GM13976 (cell line): ENCODE measurements around the gene FOXF1.

Experiments used
- DNase-seq: peaks from one replicate; pipeline ENCODE4 v3.0.0; 2012; ENCODE audit warnings: low spot score
- CTCF ChIP-seq: IDR thresholded peaks from 2 replicates; pipeline ENCODE4 v1.5.1; 2012; ENCODE audit warnings: borderline replicate concordance, mild to moderate bottlenecking; ENCODE audit not compliant: insufficient read depth; ENCODE audit errors: extremely low read depth, missing control alignments, control extremely low read depth
- in situ Hi-C: fragments of 300-500 bp; cut with MboI; formaldehyde crosslinking; loops from one replicate; pipeline ENCODE4 v1.12.0; 2022; ENCODE audit warnings: low sequenced_read_pairs, mixed read lengths, inconsistent platforms; ENCODE audit not compliant: unreplicated experiment

Gene FOXF1

GRCh38 chr16:86528061-86528929 lies 18.0 kb downstream of the FOXF1 start:
- TF ChIP-seq CTCF, result no peak
- no peak for DNase-seq
- in situ Hi-C loops, result no loop called here

- TF ChIP-seq CTCF, result no peak
- in situ Hi-C loops, result no loop called here
- no peak for DNase-seq
Measured at GRCh38 chr16:86529160-86529559, 18.8 kb downstream of the FOXF1 start.

DNA sequence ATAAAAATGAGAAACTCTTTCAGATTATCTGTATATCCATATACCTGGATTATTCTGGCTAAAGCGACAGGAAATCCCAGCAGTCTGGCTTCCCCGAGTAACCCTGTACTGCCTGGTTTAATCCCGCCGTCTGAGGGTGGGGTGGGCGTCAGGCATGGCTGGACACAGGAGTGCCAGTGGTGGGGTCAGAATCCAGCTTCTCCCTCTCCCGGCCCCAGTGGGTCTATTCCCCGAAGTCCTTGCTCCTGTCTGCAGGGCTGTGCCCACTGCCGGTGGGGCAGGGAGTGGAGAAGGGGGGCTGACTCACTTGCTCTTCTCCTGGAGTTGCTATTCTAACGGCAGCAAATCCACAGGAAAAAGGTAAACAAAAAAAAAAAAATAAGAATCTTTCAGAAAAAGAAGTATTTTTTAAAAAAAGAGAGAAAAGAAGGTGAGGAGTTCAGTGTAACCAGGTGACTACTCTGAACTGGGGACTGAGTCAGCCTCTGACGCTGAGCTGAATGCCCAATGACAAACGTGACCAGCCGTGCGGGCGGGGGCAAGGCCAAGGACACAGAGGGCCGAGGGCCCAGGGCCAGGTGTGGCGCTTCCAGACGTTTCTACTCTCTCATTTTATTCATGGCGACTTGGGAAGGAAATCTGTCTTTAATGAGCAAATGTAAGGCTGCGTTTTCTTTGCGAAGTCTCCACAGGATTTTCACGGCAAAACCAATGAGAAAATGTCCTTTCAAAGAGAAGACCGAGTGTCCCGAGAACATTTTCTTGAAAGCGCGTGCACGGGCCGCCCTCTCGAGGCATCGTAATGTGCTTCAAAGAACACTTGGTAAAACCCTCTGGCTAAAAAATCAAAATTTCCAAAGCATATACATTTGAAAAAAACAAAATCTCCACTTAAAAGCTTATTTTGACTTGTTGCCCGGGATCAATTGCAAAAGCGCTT lies 20.2 kb downstream of the FOXF1 start:
- TF ChIP-seq CTCF, result no peak
- in situ Hi-C loops, result no loop called here
- no peak for DNase-seq

GRCh38 chr16:86531191-86531545 lies 20.8 kb downstream of the FOXF1 start:
- no peak for TF ChIP-seq CTCF
- in situ Hi-C loops, result no loop called here
- no peak for DNase-seq

DNA sequence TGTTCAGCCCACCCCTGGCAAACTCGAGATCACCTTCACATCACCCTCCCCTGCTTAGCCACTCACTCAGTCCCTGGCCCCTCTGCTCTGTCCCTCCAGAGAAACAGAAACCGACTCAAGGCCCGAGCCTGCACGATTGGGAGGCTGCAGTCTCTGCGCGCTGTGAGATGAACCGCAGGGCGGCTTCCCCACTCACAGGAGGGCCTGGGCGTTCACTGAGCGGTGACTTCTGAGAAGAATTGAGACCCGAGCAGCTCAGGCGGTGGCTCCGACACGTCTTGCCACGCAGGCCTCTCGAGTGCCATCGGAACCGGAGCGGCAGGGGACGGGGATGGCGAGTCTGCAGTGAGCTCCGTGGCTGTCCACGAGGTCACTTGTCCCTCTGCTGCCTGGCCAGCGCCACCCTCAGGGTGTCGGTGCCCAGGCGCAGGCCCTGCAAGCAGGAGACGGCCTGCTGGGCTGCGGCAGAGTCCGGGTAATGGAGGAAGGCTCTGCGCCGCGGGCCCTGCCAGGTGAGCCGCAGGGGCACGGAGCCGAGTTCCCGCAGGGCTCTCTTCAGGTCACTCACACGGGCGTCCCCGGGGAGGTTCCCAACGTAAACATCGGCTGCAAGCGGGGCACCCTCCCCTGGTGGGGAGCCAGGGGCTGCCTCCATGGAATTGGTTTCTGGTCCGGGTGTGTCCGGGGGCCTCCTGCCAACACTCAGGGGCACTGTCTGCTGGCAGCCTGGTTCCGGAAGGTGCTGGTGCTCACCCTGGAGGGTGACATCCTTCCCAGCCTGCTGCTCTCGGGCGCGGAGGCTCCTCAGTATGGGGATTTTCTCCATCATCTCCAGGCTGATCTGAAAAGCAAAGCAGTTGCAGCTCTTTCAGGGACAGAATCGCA lies 21.6 kb downstream of the FOXF1 start:
- DNase-seq, result no peak
- TF ChIP-seq CTCF, result no peak
- in situ Hi-C loops, result no loop called here

GRCh38 chr16:86532526-86532815 lies 22.1 kb downstream of the FOXF1 start:
- no peak for TF ChIP-seq CTCF
- DNase-seq, result no peak
- in situ Hi-C loops, result no loop called here
